ENCODE data around the gene ASB13. TPM values are rescaled to one million over a fixed set of nuclear protein-coding genes. Genes with fewer than 3 reads are reported as not detected.

The ASB13 gene
- total RNA-seq, 1 experiment from 2014 or later, result 13.8 TPM

- Mint-ChIP-seq H3K4me1 (peaks cover 25 to 32% of the 10 kb centered on the region in 2 experiments), H3K27me3 (ENCODE audit: low read depth) (no peaks in the 10 kb centered on the region), H3K9me3 (no peaks in the 10 kb centered on the region), H3K36me3 (ENCODE audit: insufficient read depth in 1 of 3, low read depth in 3 of 3) (peaks cover 6 to 16% (median 9%) of the 10 kb centered on the region in 3 experiments; a peak in 6 of 7 replicates), H3K4me3 (no peak overlapping the region), H3K27ac (peak overlapping the region in 1 of 3 experiments; percentile 61; a peak in 1 of 7 replicates)
- no peaks in the 10 kb centered on the region for H3K27me3 ChIP-seq (ENCODE audit: insufficient read depth, low read length)
- H2AK5ac ChIP-seq (ENCODE audit: insufficient read length, low read length), result no peak overlapping the region
- no peak overlapping the region for H3K56ac ChIP-seq (ENCODE audit: insufficient read length, low read depth, low read length)
- H3K23ac ChIP-seq (ENCODE audit: insufficient read length, low read depth, low read length), result no peak overlapping the region
- H2BK20ac ChIP-seq (ENCODE audit: low read depth, low read length, poor library complexity, severe bottlenecking), result no peak overlapping the region
- no peak overlapping the region for H4K5ac ChIP-seq (ENCODE audit: insufficient read length, low read depth, low read length)
- H2BK15ac ChIP-seq (ENCODE audit: low read depth, low read length), result no peak overlapping the region
- no peak overlapping the region for H3K27ac ChIP-seq (ENCODE audit: insufficient read length, low read depth, low read length)
- no peaks in the 10 kb centered on the region; the same call in 1 of the 2 replicates for H3K4me1 ChIP-seq (ENCODE audit: insufficient read depth, low read length)
- TF ChIP-seq, protein P1, sequence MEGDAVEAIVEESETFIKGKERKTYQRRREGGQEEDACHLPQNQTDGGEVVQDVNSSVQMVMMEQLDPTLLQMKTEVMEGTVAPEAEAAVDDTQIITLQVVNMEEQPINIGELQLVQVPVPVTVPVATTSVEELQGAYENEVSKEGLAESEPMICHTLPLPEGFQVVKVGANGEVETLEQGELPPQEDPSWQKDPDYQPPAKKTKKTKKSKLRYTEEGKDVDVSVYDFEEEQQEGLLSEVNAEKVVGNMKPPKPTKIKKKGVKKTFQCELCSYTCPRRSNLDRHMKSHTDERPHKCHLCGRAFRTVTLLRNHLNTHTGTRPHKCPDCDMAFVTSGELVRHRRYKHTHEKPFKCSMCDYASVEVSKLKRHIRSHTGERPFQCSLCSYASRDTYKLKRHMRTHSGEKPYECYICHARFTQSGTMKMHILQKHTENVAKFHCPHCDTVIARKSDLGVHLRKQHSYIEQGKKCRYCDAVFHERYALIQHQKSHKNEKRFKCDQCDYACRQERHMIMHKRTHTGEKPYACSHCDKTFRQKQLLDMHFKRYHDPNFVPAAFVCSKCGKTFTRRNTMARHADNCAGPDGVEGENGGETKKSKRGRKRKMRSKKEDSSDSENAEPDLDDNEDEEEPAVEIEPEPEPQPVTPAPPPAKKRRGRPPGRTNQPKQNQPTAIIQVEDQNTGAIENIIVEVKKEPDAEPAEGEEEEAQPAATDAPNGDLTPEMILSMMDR (conservative IDR thresholded peaks at IDR 0.05), result no peak
- H3K14ac ChIP-seq (ENCODE audit: insufficient read depth, low read length), result no peak overlapping the region
- no peaks in the 10 kb centered on the region for H3K9me3 ChIP-seq (ENCODE audit: control insufficient read depth, low read depth, low read length)
- H3K18ac ChIP-seq (ENCODE audit: insufficient read length, low read depth, low read length), result no peak overlapping the region
- no peak overlapping the region for H3K4me2 ChIP-seq (ENCODE audit: insufficient read depth, insufficient read length, low read length)
- no peaks in the 10 kb centered on the region for H4K20me1 ChIP-seq (ENCODE audit: control insufficient read depth, insufficient read depth, insufficient read length)
- no peak overlapping the region for H4K91ac ChIP-seq (ENCODE audit: insufficient read length, low read depth, low read length)
- H2BK120ac ChIP-seq (ENCODE audit: low read depth, low read length, poor library complexity, severe bottlenecking), result no peak overlapping the region
- peaks cover 1% of the 10 kb centered on the region; the same call in 1 of the 2 replicates for H3K79me2 ChIP-seq (ENCODE audit: insufficient read depth, low read length)
- no peaks in the 10 kb centered on the region for H3K79me1 ChIP-seq (ENCODE audit: insufficient read depth, low read depth, low read length, poor library complexity, severe bottlenecking)
- H2AFZ ChIP-seq (ENCODE audit: low read length), result no peak overlapping the region
- H4K8ac ChIP-seq (replicated peaks; ENCODE audit: insufficient read length, low read depth, low read length), result no peak overlapping the region
- H3K9ac ChIP-seq (ENCODE audit: extremely low read depth, insufficient read length, low read length), result no peak overlapping the region
- DNase-seq, result no peak
- WGBS (ENCODE audit: extremely low coverage, insufficient read length, low lambda C conversion rate), result no CpG with 5 or more reads among the region's 10 CpGs
- H3K4ac ChIP-seq (ENCODE audit: low read depth, low read length), result no peak overlapping the region
- no peak overlapping the region for H2BK12ac ChIP-seq (ENCODE audit: insufficient read length, low read depth, low read length)
- H3T11ph ChIP-seq (ENCODE audit: low read length), result no peak overlapping the region
- no peaks in the 10 kb centered on the region for H3K23me2 ChIP-seq (ENCODE audit: insufficient read length, low read depth, low read length, poor library complexity, severe bottlenecking)
- no peak overlapping the region for H2BK5ac ChIP-seq (ENCODE audit: insufficient read length, low read length)
Measured at GRCh38 chr10:5654218-5654755, 12.1 kb downstream of the ASB13 start.
